HG03064 (cell line): ENCODE measurements around the gene TAF8.
"Not testable (repeated sequence)": the region's sequence is repeated elsewhere in the genome, so short reads cannot be mapped to it uniquely, and the experiment has no call there.

Source experiments
- ATAC-seq: cut with Tn5 transposase; IDR thresholded peaks from one replicate; pipeline ENCODE4 v1.9.1; 2021; ENCODE audit warnings: low read depth; ENCODE audit not compliant: unreplicated experiment

The TAF8 gene

DNA sequence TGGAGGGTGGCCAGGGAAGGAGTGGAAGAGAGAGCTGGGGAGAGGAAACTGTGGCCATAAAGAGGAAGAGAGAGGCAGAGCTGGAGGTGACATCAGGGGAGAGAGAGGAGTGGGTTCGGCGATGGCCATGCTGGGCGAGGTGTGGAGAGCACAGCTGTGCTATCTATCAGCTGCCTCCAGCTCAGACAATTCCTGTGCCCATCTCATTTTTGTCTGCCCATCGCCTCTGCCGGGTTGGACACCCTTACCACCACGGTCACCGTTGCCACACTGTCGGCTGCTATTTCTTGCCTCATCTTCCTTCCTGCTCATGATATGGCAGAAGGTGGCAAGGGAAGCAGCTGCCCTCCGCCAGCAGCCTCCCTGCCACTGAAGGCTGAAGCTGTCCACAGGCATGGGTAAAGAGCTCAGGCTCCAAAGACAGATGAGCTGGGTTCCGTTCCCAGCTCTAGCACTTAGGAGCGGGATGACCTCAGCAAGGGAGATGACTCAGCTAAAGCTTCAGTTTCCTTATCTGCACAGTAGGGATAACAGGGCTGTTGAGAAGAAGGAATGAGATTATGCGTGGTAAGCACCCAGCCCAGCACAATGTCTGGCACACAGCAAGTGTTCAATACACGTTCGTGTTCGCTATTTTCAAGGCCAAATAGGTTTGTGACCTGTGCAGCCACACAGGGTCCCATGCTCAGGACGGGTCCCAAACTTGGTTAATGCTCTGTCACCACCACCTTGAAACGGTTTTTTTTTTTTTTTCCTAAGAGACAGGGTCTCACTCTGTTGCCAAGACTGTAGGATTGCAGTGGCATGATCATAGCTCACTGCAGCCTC, 21.9 kb upstream of the TAF8 start:
- ATAC-seq = no peak

DNA sequence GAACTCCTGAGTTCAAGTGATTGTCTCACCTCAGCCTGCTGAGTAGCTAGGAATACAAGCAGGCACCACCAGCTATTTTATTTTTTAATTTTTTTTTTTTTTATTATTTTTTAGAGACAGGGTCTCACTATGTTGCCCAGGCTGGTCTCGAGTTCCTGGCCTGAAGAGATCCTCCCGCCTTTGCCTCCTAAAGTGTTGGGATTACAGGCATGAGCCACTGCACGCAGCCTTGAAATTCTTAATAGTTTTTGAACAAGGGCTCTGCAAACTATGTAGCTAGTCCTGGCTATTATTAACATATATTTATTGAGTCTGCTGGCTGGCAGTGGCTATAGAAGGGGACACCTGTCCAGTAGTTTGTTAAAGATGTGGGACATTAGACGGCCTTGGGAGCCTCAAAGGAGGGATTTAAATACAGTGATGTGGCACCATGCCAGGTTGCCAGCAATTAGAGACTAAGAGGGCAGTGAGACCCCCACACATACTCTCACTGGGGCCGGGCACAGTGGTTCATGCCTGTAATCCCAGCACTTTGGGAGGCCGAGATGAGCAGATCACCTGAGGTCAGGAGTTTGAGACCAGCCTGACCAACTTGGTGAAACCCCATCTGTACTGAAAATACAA, 21.1 kb upstream of the TAF8 start:
- no peak for ATAC-seq

DNA sequence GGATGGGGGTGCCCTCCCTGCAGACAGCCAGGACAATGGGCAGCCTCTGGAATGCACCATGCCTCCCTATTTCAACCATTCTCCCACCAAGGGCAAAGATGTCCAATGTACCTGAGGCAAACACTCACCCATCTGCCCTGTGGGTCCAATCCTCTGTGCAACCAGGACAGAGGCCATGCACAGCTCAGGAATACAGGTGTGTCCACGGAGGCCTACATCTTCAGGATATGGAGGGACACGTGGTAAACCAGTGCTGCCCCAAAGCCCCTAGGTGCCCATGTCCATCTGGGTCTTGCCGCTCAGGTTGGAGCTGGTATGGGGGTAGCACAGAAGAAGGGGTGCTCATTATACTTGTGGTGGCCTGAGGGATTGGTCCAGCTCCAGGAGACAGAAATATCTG, 20.4 kb upstream of the TAF8 start:
- ATAC-seq = no peak

DNA sequence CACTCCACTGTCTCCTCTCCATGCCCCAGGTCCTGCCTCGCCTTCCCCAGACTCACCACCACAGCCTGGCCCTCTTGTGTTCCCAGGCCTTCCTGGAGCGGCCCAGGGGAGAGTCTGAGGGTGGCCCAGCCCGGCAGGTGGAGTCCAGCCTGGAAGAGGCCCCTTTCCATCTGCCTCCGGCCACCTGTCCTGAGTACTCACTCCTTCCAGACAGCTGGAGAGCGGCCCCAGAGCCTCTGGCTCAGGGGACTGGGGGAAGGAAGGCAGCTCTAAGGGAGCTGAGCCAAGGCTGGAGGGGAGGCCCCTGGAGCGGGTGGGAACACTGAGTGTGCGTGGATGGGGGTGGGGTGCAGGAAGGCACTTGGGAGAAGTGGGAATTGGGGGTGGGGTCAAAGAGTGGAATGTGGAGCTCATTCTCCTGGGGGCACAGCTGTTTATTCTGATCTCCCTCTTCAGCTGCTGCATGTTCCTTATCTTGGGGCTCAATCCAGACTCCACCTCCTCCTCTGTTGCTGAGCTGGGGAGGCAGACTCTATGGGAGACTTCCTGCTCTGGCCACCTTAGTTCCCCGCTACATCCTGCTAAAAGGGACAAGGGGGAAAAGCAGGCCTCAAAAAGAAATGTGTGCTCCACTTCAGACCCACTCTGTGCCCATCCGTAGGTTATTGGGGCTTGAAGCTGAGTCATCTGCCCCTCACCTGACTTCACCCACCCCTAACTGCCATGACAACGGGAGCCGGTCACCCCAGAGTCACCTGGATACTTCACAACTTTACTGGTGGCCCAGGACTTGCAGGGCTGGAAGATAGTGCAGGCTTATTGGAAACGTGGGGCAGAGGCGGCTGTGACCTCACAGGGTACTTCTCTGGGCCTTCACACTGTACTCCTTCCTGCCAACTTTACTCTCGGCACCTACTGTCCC, 19.5 kb upstream of the TAF8 start:
- no peak for ATAC-seq

DNA sequence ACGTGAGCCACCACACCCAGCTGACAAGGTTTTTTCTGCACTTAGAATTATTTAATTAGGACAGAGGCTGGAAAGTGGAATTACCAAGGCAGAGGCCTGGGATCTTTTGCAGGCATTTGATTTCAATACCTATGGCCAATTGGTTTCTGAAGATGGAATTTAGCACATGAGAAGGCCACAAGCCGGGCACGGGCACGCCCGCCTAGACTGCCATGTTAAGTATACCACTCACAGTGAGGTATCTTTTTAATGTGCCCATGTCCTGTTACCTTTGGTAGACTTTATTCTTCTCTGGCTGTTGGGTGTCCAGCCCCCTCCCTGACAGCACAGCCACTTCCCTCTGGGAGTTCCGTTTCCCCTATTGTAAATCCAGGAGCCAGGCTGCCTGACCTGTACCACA, 18.0 kb upstream of the TAF8 start:
- ATAC-seq = no peak

DNA sequence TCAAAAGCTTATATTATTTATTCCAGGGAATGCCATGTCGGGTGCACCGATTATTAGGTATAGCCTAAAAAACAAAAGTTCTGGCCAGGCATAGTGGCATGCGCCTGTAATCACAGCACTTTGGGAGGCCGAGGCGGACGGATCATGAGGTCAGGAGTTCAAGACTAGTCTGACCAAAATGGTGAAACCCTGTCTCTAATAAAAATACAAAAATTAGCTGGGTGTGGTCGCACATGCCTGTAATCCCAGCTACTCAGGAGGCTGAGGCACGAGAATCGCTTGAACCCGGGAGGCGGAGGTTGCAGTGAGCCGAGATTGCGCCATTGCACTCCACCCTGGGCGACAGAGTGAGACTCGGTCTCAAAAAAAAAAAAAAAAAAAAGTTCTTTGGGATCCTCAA, 12.7 kb upstream of the TAF8 start:
- not testable (repeated sequence) for ATAC-seq

DNA sequence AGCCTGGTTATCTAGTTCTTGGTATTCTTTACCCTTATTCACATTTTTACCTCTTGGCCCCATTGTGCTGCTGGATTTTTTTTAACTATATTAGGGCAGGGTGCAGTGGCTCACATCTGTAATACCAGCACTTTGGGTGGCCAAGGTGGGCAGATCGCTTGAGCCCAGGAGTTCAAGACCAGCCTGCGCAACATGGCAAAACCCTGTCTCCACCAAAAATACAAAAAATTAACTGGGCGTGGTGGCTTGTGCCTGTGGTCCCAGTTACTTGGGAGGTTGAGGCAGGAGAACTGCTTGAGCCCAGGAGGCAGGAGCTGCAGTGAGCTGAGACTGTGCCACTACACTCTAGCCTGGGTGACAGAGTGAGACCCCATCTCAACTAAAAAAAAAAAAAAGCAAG, 12.2 kb upstream of the TAF8 start:
- no peak for ATAC-seq

DNA sequence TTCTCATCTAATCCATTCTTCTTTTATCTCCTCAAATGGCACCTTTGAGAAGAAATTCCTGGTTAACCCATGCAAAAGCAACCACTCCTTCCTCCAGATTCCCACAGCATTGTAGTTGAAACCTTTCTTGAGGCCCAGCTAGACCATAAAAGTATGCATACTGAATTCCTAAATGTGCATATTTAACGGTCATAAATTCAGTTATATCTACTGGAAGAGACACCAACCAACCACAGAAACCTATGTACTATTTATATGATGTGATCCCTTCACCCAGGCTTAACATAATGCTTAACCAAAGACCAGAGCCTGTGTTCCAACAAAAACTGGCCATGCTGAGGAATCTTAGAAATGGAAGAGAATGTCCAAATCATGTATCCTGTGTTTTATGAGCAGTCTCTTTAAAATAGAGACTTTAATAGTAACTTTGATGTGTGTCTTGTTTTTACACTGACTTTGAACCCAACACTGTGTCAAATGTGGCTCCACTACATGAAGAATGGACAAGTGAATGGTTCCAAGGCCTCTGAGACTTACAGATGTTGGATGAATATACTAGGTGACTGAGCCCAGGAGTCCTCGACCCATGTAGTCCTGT, 11.4 kb upstream of the TAF8 start:
- ATAC-seq = peak; percentile 14

DNA sequence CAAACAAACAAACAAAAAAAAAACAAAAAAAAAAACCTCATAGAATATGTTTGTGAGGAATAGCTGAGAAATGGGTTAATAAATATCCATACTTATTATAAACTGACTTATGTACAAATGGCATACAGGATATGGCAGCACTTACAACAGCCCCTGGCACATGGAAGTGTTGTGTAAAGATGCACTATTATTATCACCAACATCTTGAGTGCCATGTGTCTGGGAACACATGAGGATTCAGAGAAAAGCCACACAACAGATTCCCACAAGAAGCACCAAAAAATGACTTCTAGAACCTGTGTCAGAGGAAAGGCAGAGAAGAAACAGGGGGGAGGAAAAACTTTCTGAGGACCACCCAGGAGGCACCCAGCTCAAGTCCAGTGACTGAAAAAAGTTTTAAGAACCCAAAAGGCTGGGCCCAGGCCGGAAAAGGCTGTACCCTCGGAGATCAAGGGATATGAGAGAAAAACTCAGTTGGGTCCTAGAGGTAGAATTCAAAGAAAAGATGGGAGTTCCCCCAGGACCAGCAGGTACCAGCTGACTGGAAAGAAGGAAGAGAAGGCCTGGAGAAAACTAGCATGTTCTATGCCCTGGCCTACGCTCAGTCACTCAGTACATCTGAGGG, 9.4 kb upstream of the TAF8 start:
- ATAC-seq = no peak

DNA sequence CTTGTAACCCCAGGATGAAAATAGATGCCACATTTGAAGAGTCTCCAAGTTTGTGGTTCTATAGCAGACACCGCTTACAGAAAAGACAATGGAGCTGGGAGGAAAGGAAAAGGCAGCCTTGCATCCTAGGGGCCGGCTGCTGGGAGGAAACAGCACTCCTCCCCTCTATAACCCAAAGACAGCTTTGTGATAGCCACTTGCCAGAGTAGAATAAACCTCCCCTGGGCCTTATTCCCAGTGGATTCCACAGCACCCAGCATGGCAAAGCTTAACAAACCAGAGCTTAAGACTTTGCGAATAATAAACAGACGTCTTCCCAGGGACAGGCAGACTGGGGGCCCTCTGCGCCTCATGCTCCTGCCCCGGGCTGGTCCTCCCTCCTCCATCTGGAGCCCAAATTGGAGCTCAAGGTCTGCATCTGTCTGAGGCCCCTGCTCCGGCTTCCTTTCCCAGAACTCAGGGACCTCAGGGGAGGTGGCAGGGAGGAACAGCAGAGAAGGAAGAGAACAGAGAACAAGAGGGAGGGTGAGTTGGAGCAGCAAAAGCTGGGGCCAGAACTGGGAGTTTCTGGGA, 8.8 kb upstream of the TAF8 start:
- ATAC-seq = no peak

DNA sequence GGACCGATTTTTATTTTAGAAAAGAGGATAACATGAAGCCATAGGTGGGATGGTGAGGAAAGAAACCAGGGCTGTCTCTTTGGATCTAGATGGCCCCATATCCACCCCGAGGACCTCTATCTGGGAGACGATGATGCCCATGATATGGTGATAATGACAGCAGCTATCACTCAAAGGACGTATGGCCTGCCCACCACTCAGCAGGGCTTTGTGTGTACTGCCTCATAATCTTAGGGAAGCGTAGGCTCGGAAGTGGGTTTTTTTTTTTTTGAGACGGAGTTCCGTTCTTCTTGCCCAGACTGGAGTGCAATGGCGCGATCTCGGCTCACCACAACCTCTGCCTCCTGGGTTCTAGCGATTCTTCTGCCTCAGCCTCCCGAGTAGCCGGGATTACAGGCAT, 8.2 kb upstream of the TAF8 start:
- no peak for ATAC-seq

DNA sequence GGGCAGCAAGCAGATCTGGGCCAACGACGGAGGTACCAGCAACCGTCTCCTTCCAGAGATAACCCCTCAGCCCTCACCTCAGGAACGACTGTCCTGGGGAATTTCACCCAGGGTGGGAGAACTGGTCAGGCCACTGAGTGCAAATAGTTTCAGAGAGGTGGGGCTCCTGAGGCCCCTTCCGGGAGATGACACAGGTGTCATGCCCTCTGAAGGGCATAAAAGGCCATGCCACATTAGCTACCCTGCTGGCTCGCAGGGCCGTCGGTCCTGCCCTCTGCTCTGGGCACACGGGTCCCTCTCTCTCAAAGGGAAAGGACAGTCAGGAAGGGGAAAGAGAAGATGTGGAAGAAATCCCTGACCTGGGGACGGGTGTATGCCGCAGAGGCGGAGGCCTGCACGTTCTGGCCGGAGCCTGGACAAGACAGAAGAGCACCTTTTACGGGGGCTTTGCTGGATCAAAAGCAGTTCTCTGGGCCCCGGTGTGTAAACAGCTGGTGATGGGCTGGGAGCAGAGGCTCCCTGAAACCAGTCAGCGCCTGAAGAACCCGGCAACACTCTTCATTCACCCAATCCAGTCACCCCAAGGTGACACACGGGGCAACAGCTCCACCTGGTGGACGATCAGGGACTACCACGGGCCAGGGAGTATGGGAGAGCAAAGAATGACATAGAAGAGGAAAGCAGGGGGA, 6.4 kb upstream of the TAF8 start:
- peak; percentile 32 for ATAC-seq

DNA sequence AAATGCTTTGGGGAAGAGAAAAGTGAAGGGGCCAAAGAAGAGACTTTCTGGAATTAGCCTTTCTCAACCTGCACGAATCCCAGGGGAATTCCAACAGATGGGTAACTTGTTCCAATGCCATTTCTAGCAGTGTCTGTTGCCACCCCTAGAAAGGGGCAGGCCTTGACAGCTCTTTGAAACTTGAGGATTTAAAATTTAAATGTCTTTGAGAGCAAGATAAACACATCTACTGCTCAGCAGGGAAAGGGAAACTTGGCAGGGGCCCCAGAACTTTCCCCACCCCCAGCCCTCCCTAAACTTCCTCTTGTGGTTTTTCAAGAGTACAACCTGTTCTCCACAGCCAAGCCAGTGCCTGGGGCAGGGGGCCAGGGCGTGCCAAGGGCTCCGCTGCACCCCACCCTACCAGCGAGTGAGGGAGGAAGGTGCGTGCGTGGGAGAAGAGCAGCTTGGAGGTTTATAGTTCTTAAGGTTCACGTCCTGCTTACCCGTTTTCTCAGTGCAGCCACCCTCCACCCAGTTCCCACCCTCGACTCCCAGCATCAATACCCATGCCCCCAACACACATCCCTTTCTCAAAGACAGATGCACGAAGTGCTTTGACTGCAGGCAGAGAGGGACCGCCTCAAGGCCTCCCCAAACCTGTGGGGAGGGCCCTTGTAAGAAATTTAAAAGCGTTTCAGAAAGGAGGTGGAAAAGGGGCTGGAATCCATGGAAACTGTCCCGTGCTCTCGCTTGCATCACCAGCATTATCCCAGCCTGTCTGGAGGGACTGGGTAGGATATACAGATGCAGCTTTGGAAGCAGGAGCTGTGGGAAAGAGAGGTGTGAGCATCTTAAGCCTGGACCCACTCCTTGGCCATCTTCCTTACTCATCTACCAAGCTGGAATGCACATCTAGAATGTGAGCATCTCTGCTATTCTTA, 4.5 kb upstream of the TAF8 start:
- no peak for ATAC-seq

DNA sequence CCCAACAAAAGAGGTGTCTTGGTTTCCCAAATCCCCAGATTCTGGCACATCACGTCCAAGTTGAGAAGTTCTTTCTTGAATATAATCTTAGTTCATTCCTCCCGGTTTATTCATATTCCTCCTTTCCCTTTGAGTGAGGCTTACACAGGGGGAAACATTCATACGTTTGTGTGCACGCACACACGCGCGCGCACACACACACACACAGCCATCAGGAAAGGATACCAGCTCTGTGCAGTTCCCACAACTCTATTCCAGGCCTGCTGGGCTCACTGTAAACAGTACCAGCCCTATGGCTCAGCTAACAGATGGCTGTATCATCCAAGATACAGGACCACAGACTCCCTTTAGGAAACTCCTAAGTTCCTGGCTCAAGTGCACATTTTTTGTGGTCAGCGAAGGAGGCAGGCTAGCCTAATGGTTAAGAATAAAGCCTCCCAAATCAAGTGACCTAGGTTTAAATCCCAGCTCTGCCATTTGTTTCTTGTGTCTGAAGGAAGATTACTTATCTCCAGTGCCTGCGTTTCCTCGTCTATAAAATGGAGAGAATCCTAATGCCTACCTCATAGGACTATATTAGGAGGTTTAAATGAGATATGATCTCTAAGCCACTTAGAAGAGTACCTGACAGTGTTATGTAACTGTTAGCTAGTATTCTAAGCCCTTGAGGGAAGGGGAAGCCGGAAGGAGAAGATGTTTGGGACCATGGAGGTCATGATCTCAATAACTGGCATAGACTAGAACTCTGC, 3.7 kb upstream of the TAF8 start:
- ATAC-seq = no peak

DNA sequence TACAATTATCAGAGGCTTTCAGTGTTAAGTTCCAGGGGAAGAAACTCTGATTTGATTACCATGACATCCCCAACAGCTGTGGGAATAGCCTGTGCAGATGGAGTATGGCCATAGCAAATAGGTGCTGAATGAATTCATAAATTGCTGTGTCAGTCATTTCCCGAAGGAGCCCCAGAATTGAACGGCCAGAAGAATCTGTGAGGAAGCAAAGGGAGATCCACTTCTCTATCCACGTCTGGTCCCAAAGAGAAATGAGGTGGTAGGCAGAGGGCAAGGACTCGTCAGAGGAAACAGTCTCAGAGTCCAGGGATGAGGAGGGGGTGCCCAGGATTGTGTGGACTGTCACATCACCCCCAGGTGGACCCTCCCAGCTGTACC, 3.1 kb upstream of the TAF8 start:
- ATAC-seq = no peak

DNA sequence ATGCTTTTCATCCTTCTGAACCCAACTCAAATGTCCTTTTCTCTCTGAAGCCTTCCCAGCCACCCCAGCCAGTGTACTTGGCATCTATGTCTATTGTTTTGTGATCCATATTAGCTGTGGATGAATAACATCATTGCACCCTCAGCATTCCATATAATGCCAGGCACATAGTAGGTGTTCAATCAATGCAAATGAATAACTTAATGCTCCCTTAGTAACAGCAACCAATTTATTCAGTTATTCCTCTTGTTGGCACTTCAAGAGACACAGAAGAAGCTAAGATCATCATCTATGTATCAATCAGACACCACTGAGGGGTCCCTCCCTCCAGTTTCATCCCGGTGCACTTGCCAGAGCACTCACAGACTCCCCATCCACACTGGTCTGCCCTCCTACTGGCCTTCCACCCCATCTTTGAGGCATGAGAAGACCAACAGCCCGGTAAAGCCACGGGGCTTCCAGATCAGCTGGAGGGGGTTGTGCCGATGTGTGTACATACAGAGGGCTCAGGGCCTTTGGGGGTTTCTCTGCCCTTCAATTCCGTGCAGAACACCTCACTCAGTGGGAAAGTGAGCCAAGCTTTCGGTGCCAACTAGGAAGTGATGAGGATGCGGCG, 2.4 kb upstream of the TAF8 start:
- ATAC-seq = no peak

DNA sequence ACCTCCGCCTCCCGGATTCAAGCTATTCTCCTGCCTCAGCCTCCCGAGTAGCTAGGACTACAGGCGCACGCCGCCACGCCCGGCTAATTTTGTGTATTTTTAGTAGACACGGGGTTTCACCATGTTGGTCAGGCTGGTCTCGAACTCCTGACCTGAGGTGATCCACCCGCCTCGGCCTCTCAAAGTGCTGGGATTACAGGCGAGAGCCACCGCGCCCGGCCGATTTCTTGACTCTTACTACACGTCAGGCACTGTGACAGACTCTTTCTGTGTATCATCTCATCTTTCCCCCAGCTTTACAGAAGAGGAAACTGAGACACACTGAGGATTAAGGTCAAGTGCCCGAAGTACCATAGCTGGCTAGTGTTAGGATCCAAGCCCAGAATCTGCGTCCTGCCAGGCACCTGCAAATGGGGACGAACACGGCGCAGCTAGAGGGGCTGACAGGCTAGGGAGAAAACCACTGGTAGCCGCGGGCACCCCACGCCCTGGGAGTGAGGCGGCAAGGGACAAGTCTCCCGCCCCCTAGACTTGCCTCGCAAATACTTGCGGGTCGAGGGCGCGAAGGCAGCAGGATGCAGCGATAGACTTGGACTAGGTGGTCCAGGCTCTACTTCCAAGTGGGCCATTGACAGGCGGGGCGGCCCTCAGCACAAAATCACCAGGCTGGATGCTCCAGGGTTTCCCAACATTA, 1.1 kb upstream of the TAF8 start:
- ATAC-seq = no peak
